ENCODE data around the gene ANKDD1A.

GRCh38 chr15:64951777-64952418 is 40.2 kb downstream of the ANKDD1A start:
- no peak for TF ChIP-seq CTCF (conservative IDR thresholded peaks at IDR 0.05; ENCODE audit: low read depth, low read length)
- TF ChIP-seq EZH2 (IDR thresholded peaks at IDR 0.05; ENCODE audit: borderline replicate concordance, low read depth, low read length, poor library complexity, severe bottlenecking) = no peak
